ENCODE data around the gene PRL.

- no peak for TF ChIP-seq POLR2A (IDR thresholded peaks at IDR 0.05; ENCODE audit: low read depth)
- TF ChIP-seq, protein P1, sequence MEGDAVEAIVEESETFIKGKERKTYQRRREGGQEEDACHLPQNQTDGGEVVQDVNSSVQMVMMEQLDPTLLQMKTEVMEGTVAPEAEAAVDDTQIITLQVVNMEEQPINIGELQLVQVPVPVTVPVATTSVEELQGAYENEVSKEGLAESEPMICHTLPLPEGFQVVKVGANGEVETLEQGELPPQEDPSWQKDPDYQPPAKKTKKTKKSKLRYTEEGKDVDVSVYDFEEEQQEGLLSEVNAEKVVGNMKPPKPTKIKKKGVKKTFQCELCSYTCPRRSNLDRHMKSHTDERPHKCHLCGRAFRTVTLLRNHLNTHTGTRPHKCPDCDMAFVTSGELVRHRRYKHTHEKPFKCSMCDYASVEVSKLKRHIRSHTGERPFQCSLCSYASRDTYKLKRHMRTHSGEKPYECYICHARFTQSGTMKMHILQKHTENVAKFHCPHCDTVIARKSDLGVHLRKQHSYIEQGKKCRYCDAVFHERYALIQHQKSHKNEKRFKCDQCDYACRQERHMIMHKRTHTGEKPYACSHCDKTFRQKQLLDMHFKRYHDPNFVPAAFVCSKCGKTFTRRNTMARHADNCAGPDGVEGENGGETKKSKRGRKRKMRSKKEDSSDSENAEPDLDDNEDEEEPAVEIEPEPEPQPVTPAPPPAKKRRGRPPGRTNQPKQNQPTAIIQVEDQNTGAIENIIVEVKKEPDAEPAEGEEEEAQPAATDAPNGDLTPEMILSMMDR (IDR thresholded peaks at IDR 0.05) = no peak
Observed at GRCh38 chr6:22296067-22296466, 769 bp downstream of the PRL start.
